HG03571 (cell line): ENCODE results near the gene PBX4.
A peak's percentile ranks its signal among the peaks of the same experiment; 100 is the strongest.

Experiments used
- ATAC-seq: cut with Tn5 transposase; IDR thresholded peaks from one replicate; pipeline ENCODE4 v1.9.1; 2021; ENCODE audit not compliant: unreplicated experiment

Gene PBX4

DNA sequence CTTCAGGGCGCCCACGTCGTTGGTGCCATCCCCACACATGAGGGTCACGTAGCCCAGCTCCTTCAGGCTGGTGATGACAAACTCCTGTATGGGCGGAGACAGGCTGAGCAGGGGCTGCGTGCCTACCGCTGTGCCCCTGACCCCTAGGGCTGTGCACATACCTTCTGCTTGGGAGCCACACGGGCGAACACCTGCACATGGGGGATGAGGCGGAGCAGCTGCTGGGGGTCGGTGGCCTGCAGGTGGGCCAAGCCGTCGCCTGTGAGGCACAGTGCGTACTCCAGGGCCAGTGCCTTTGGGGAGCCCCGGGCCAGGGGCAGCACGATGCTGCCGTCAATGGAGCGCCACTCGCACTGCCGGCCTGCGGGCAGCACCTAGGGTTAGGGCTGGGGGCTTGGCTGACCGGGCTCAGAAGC, 31.1 kb upstream of the PBX4 start:
- ATAC-seq = no peak

DNA sequence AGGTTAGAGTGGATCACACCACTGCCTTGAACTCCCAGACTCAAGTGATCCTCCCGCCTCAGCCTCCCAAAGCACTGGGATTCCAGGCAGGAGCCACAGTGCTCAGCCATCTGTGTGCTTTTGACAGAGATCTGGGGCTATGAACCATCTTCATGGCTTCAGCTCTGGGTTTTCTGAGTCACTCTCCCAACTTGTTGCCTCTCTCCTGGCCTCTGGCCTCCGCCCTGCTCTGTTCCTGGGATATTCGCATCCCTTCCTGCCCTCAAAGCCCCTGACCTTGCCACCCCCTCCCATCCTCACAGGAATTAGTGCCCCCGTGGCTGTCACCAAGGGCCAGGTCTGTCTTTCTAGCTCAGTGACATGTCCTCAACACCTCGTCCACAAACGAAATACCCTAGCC, 30.7 kb upstream of the PBX4 start:
- ATAC-seq = no peak

DNA sequence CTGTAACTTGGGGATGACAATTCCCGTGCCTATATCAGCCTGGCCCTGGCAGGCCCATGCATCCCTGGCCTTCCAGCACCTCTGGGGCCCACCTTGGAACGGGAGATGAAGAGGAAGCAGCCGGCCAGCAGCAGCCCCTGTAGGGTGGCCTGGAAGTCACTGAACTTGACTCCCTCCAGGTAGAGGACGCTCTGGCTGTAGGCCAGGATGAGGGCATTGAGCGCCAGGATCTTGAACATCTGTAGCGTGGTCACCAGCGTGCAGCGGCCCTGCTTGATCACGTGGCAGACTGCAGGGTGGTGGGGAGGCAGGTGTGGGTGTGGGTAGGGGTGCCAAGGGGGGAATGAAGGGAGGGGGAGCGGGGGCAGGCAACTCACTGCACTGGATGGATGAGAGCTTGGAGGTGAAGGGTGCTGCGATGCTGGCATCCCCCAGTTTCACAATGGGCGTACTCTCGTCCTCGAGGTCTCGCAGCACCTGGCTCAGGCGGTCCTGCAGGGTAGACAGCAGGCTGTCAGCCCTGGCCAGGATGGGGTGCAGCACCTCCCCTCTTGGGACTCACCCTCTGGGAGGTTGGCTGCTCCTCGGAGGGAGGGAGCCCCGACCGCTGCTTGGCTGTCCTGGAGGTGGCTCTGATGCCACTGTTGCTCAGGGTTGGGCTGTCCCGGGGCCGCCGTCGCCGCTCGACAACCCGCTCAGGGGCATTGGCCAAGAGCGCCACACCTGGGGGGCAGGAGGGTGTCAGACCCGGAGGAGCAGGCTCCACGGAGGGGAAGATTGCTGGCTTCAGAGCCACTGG, 28.7 kb upstream of the PBX4 start:
- ATAC-seq = no peak

DNA sequence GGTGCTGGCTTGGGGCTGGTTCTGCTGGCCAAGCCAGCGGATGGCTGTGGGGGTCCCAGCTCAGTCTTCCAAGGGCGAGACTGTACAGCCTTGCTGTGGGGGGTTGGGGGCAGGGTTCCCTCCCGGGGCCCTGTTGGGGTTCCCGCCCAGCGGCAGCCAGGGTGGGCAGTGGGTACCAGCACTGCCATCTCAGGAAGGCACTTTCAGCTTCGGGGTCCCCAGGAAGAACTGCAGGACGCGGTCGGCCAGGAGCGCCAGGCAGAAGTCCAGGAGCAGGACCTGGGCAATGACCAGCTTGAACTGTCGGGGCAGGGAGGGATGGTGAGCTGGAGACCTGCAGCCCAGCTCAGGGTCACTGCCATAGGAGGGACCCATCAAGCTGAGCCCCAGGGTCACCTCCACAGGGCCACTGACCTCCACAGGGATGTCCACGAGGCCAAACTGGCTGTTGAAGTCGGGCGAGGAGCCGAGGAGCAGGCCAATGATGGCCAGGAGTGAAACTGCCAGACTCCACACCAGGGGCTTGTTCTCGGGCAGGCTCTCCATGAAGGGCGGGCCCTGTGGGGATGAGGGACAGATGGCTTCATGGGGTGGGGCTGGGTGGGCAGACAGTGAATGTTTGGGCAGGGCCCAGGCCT, 26.9 kb upstream of the PBX4 start:
- ATAC-seq = no peak

DNA sequence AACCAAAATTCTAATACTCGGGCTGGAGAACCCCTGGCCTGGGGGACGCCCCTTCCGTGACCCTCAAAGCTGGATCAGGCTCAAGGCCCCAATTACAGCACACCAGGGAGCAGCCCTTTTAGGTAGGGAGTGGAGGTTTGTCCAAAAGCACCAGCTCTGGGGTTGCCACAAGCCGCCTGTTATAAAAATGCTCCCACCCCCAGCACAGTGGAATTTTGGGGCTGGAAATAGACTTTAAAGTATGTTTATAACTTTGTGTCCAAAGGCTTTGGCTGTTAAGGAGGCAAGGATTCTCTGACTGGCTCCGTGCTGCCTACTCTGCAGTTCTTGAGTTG, 25.5 kb upstream of the PBX4 start:
- ATAC-seq = no peak

DNA sequence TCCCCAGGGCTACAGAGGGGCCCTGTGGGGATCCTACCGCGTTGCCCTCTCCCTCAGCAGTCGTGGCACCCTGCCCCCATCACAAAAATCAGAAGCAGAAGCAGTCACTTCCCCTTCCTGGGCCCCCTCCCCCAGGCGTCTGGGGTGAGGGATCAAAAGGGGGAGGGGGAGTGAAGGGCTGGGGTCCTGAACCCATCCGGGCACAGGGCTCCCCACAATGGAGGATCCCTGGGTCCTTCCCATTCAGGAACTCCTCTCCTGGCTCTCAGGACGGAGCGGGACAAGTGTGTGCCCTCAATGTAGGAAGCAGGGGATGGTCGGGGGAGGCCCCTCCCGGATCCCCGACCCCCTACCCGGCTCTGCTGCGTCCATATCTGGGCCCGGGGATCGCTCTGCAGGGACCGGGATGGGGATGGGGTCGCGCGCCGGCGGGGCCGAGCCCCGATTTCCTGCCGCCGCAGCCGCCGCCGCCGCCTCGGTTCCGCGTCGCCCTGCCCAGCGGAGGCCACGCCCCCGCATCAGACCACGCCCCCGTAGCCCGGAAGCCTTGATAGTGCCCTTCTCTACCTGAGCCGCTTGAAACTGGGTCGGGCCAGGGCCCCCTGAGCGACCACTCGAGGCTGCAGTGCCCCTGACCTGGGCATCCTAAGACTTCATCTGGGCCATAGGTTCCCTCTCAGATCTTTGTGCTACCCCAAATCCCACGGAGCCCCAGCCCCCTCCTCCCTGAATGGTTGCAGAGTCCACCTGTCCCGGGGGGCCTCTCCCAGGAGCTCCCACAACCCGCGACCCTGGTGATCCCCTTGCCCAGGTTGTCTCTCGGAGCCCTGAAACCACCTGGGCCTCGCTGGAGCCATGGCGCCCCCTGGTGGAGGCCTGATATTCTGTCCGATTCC, 24.9 kb upstream of the PBX4 start, which contains the start of gene GMIP:
TSS of gene GMIP (minus strand) at position 500 of the 896 bp plus-strand sequence. CDS start at position 372, 128 bp downstream.
- ATAC-seq = peak; percentile 71

DNA sequence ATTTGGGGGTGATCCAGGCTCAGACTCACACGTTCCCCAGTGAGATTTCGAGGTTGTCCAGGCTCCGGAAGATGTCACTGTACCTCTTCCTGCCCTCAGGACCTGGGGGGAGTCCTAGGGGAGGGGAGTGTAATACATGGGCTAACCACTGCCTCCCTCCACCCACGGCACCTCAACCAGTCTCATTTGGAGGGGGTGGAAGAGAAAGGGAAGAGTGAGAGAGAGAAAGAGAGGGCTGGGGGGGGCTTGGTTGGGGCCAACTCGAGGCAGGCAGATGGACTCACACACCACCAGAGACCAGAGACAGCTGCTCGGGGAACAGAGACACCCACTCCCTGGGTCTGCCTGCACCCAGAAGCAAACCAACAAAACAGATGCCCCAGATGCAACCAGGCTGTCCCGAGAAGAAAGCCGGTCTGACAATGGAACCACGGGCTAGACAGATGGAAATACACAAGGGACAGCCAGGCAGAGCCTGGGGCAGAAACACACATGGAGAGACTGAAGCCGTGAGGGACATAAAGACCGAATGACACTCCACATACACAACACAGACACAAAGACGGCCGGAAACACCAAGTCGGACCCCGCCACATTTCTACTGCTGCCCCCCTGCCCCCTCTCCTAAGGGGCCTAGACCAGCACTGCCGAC, 24.1 kb upstream of the PBX4 start:
- ATAC-seq = no peak

DNA sequence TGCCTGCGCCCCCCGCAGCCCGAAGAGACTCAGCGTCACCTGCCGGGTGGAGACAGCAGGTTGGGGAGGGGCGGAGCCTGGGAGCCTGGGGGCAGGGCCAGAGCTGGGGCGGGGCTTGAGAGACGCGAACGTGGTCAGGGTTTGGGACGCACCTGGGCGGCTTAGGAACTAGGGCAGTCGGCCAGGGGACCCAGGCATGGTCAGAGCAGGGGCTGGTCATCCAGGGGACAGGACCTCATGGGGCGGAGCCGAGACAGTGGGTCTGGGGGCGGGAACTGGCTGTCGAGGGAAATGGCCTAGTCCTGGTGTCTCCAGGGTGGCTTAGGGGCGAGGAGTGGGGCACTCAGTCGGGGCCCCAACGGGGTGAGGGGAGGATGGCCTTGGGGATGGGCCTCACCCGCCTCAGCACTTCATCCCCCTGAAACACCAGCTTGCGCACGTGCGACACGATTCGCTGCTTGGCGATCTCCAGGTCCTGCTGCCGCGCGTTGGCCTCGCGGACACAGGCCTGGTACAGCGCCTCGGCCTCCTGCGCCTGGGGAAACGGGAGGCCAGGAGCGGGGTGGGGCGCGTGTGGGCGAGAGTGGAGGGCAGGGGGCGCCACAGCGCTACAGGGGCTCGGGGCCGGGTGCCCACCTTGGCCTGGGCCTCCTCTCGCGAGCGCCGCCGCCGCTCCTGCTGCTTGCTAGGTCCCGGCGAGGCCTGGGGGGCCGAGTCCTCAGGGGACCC, 19.2 kb upstream of the PBX4 start:
- no peak for ATAC-seq

DNA sequence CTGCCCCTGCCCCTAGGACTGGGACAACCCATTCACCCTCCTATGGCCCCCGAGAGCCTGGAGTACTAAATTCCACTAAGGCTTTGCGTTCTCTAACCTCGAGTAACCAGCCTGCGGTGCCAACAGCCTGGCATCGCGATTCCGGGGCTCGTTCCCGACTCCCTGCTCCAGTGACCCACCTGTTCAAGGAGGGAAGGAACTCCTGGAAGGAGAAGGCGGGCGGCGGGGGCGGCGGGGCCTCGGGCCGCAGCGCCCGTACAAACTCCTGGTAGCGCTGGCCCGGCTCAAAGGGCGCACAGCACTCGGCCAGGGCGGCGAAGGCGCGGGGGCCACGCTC, 18.7 kb upstream of the PBX4 start:
- ATAC-seq = no peak

DNA sequence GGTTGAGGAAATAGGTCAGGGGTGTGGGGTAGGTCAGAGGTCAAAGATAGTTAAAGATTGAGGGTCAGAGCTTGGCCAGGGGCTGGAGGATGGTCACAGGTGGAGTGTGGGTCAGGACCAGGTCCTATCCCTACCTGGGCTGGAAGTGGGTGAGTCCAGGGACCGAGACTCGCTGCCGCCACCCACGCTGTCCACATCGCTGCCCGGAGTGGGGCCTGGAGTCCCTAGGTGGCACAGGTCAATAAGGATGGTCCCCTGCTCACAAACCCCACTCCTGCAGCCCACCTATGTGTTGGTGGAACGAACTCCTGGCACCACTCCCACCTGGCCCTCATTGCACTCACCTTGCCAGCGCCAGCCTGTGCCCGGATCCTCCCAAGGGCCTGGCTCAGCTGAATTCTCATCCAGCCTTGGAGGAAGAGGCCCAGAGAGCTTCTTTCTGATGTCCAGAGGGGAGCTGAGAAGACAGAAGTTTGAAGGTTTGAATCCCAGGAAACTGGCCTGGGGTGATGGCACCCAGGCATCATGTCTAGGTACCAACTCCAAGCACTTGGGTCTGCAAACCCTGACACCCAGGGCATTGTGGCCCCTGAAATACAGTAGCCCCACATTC, 18.2 kb upstream of the PBX4 start:
- no peak for ATAC-seq

DNA sequence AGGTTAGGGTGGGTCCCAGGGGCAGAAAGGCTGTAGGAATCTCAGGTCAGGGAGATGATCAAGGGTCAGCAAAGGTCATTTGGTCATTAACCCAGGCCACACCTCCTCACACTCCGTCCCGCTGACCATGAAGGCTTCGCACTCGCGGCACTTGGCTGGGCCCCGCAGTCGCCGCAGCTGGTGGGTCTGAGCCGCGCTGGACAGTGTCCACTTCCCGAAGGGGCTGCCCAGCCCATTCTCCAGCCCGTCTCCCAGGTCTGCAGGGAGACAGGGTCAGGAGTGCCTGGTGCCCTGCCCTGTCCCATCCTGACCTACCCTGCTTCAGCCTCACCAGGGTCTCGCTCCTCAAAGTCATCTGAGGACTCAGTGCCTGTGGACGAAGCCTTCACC, 16.8 kb upstream of the PBX4 start:
- no peak for ATAC-seq

DNA sequence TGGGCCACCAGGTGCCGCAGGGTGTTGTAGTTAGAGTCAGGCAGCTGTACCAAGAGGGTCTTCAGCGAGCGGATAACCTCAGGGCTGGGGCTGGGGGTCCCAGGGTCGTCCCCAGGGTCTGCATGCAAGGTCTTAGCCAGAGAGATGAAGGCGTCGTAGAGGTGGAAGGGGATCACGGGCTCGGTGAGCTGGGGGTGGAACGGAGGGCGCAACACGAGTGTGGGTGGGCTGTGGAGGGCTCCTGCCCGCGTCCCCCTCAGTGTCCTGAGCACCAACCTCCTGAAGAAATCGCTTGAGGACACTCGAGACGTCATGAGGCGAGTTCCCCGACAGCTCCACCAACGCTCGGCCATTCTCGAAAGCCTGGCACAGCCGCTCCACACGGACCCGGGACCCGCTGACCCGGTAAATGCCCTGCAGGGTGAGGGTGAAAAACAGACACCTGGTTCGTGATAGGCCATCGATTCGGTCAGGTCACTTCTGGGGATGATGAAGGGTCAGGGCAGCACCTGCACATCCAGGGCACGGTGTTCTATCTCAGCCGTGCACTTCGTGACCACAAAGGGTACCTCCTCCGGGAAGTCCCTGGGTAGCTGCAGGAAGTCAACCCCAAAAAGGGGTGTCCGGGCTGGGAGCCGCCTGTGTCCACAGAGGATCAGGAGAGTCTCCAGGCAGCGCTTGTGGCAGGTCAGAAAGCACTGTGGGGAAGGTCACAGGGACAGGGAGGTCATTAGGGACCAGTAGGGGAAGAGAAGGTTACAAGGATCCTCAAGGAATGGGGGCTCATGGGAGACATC, 16.2 kb upstream of the PBX4 start:
- ATAC-seq = no peak

DNA sequence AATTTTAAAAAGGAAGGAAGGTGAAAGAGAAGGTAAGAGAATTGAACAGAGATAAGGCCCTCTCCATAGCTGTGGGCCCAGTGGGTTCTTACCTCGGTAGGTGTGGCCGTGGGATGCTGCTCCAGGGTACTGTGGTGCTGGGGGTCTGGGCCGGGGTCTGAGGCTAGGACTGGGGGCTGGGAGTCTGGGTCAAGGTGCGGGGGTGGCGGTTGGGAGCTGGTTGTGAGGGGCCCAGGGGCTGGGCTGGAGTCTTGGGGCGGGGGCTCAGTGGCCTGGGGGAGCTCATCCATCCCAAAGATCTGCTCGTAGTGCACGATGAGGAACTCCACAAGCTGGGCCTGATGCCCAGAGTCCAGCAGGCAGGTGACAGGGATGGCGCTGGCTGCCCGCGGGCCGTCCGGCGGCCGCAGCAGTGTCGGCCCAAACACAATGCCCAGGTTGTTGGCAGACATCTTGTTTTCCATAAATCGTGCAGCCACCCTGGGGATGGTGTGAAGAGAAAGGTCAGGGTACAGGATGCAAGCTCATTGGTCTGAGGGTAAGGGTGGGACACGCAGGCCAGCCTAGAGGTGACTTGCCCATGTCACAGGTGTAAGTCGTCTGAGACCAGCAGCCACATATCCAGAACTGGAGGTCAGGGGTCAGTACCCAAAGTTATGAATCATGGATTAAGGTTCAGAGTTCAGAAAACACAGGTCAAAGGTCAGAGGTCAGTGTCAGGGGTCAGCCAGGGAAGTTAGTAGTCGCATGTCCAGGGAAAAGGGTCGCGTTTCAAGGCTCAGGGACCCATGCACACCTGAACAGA, 15.4 kb upstream of the PBX4 start:
- no peak for ATAC-seq

DNA sequence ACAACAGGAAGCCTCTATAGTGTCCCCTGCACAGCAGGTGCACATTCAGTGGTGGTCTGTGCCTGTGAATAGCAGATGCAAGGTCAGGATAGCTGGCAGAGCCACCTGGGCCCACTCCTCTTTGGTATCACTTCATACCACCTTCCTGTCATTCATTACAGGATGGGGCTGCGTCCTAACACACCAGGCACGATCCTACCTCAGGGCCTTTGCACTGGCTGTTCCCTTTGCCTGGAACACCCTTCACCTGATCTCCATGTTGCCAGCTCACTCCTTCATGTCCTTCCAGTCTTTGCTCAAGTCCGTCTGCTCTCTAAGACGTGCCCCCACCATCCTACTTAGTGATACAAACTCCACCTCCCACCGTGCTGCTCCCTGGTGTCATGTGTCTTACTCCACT, 14.2 kb upstream of the PBX4 start:
- no peak for ATAC-seq

DNA sequence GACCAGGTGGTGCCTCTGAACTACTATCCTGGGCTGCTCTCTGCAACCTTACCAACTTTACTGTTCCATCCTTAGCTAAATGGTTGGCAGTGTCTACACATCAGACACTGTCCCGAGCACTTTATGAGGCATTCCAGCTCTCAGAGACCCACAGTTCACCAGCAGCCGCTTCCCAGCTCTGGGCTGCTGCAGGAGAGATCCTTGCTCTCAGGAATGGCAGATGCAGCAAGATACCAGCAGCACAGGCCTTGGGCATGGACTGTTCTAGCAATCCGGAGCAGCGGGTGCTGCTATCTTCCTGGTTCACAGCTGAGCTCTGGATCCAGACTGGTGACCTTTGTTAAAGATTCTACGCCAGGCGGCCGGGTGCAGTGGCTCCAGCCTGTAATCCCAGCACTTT, 12.9 kb upstream of the PBX4 start:
- ATAC-seq = no peak

DNA sequence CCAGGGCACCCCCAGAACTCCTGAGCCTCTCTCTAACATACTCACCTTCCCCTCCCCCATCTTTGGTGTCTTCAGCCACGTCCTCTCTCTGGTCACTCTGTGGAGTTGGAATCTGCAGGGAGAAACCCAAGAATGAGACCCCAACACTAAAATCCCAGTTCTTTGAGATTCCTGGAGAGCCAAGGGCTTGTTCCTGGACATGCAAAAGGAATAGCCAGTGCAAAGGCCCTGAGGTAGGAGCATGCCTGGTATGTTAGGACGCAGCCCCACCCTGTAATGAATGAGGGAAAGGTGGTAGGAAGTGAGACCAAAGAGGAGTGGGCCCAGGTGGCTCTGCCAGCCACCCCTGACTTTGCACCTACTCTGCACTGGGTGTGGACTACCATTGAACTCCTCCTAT, 11.9 kb upstream of the PBX4 start:
- no peak for ATAC-seq

DNA sequence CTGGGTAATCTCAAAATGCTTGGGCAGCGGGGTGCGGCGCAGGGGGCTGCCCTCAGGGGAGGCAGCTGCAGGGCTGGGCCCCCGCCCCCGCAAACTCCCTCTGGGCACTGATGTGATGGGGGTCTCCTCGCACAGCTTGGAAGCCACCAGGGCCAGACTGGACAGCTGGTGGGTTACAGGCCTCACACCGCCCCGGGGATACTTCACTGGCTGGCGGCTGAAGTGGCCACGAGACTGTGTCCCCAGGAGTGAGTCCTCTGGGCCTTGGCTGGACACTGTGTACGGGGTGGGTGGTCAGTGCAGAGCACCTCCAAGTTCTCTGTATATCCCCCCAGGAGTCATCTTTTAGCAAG, 11.6 kb upstream of the PBX4 start:
- no peak for ATAC-seq

DNA sequence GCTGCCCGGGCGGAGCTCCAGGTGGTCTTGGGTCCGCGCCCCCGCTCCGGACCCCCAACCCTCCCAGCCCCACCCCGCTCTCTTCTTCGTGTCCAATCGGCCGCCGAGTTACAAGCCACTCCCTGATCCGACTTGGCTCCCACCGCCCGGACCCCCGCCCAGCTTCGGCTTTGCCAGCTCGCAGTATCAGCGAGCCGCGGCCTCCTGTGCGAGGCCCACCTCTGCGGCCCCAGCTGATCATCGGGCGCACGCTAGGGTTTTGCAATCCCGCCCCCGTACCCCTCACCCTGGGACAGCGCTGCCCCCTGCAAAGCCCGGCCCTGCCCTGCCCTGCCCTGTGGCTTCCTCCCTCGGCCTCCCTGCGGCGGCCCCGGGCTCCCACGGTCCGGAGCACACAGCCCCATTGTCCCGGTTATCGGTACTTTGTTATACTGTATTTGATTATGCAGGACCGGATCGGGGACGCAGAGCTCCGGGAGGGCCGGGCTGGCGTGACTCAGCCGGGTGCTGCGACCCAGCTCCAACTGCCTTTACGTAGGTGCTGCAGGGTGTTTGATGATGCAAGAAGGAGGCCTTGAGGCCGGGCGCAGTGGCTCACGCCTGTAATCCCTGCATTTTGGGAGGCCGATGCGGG, 10.1 kb upstream of the PBX4 start:
- no peak for ATAC-seq
